GM19240 (cell line): ENCODE measurements around the gene SIGLEC9.

ENCODE experiments used
- DNase-seq: peaks from one replicate; pipeline ENCODE4 v3.0.0; 2011; ENCODE audit warnings: low spot score; ENCODE audit not compliant: insufficient read length

SIGLEC9 gene

DNA sequence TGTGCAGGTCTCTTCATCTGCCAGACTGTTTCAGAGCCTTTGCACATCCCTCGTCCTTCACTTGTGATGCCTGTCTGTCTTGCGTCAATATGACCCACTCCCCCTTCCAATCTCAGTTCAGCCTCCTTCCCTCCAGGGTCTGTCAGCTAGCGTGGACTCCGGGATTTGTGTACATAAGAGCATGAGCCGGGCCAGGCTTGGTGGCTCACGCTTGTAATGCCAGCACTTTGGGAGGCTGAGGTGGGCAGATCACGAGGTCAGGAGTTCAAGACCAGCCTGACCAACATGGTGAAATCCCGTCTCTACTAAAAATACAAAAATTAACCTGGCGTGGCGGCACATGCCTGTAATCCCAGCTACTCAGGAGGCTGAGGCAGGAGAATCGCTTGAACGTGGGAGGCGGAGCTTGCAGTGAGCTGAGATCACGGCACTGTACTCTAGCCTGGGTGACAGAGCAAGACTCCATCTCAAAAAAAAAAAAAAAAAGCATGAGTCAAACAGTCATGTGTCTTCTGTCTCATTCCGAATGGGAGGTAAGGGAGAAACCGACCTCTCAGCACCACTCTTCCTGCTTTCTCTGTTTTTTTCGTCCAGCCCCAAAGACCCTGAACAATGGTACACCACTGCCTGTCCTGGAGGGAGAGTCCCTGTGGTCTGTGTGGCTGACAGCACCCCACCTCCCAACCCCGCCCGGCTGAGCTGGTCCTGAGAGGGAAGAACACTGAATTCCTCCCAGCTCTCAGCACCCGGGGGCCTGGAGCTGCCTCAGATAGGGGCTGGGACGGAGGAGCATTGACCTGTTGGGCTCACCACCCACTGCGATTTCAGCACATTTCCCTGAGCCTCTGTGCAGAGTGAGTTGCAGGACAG, 2.4 kb upstream of the SIGLEC9 start:
- no peak for DNase-seq

- DNase-seq = no peak
Observed at GRCh38 chr19:51123381-51123800, 1.3 kb upstream of the SIGLEC9 start.

- no peak for DNase-seq
Observed at GRCh38 chr19:51123802-51124201, 904 bp upstream of the SIGLEC9 start.

DNA sequence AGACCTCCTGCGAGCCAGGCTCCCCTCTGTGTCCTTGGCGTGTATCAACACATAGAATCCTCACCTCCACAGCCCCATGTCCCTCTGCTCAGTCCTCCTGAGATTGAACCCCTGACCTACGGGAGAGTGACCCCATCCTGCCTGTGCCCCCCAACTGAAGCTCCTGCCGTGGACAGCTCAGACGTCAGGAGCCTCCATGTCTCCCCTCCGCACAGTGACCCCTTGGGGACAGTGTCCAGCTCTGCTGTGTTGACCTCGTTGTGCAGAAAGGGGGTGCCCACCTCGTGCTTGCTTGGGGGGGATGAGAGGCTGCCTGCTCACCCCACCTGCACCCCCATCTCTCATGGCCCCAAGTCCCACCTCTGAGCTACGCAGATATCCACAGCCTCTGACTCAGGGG, 490 bp upstream of the SIGLEC9 start:
- DNase-seq = no peak

- no peak for DNase-seq
Observed at GRCh38 chr19:51125421-51126075, 842 bp downstream of the SIGLEC9 start.

DNA sequence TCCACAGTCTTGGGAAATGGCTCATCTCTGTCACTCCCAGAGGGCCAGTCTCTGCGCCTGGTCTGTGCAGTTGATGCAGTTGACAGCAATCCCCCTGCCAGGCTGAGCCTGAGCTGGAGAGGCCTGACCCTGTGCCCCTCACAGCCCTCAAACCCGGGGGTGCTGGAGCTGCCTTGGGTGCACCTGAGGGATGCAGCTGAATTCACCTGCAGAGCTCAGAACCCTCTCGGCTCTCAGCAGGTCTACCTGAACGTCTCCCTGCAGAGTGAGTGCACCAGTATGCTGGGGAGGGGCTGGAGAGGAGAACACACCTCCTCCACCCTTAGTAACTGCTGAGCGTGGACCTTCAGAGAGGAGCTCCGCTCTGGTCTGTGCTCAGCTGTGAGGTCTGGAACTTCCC, 2.3 kb downstream of the SIGLEC9 start:
- DNase-seq = no peak

DNA sequence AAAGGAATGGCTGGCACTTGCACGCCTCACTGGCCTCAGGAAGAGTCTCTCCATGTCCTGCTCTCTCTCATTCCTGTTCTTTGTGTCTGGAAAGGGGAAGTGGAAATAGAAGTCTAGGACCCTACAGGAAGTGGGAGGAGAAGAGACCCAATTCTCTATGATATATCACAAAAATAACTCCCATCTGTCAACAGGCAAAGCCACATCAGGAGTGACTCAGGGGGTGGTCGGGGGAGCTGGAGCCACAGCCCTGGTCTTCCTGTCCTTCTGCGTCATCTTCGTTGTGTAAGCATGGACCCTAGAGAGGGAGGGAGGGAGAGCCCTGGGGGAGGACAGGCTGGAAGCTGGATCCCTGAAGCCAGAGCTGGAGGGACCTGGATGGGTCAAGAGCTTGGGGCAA, 3.0 kb downstream of the SIGLEC9 start:
- no peak for DNase-seq

- no peak for DNase-seq
Observed at GRCh38 chr19:51128227-51128626, 3.5 kb downstream of the SIGLEC9 start.

- DNase-seq = no peak
Observed at GRCh38 chr19:51129716-51130115, 5.0 kb downstream of the SIGLEC9 start.

DNA sequence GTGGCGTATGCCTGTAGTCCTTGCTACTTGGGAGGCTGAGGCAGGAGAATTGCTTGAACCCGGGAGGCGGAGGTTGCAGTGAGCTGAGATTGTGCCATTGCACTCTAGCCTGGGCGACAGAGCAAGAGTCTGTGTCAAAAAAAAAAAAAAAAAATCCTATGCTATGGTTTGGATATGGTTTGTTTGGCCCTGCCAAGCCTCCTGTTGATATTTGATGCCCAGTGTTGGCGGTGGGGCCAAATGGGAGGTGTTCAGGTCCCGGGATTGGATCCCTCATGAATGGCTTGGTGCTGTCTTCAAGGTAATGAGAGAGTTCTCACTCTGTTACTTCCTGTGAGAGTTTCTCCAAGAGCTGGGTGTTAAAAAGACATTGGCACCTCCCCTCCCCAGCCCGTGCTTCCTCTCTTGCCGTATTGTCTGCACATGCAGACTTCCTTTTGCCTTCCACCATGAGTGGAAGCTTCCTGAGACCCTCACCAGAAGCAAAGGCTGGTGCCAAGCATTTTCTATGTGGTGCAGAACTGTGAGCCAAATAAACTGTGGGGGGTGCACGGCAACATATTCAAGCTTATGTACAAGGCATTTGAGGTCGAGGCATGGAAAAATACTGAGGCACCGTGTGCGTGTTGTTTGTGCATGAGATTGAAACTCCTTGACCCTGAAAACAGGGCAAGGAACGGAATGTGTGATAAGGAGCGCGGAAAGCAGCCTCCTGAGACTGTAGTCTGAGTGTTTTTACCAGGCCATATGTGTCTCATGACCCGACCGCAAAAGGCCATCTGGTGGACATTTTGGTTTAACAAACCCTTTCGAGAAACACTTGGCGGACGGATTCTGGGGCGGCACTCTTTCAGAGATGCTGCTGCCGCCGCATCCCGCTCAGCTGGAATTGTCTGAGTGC, 7.3 kb downstream of the SIGLEC9 start:
- DNase-seq = no peak

GRCh38 chr19:51135004-51135403, 10.3 kb downstream of the SIGLEC9 start:
- no peak for DNase-seq

DNA sequence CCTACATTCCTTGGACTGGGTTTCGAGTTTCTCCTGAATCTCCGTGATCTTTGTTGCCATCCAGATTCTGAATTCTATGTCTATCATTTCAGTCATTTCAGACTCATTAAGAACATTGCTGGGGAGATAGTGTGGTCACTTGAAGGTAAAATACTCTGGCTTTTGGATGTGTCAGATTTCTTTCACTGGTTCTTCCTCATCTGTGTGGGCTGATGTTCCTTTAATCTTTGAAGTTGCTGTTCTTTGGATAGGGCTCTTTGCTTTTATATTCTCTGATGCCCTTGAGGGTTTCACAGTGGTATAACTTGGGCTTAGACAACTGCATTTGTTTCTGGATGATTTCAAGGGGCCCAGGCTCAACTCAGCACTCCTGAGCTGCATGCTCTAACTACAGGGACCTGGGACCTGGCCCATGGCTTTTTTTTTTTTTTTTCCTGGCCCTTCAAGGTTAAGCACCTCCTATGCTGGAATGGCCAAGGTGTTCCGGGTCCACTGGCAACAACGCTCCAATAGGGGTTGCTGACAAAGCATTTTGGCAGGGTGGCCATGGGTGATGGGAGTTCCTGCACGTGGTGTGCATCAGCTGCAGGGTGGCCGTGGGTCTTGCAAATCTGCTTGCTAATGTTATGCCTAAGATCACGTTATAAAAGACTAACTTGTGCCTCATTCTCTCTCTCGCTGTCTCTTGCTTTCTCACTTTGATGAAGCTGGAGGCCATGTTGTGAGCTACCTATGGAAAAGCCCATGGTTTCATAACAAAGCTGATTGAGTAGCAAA, 11.5 kb downstream of the SIGLEC9 start:
- DNase-seq = no peak

- no peak for DNase-seq
Observed at GRCh38 chr19:51136851-51137551, 12.3 kb downstream of the SIGLEC9 start.

GRCh38 chr19:51137792-51138425, 13.2 kb downstream of the SIGLEC9 start:
- DNase-seq = no peak

GRCh38 chr19:51138549-51138979, 13.9 kb downstream of the SIGLEC9 start:
- DNase-seq = no peak

DNA sequence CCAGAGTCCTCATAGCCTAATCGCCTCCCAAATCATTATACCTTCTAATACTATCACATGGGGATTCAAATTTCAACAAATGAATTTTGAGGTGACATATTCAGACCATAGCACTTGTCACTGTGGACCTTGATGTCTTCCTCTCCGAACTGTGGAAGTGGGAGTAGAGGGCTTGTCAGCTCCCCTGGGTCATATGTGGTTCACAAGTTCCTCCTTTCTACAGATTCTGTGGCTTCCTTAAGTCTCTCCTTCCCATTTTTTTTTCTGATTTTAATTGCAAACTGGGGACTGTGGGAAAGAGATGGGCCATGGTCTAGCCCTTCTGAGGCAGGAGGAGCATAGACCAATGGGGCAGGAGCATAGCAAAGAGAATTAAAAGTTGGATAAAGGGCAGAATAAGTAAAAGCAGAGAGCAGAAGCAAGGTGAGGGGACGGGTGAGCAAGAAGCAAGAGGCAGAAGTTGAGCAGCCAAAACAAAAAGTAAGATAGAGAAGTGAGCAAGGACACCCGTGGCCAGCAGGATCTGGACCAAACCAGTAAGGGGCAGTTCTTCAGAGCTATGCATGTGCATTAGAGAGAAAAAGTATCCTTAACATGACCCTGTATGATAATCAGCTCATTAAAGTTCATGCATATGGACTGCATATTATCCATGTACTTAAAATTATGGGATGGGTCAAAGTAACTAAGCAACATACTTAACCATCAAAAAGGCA, 14.8 kb downstream of the SIGLEC9 start:
- no peak for DNase-seq

DNA sequence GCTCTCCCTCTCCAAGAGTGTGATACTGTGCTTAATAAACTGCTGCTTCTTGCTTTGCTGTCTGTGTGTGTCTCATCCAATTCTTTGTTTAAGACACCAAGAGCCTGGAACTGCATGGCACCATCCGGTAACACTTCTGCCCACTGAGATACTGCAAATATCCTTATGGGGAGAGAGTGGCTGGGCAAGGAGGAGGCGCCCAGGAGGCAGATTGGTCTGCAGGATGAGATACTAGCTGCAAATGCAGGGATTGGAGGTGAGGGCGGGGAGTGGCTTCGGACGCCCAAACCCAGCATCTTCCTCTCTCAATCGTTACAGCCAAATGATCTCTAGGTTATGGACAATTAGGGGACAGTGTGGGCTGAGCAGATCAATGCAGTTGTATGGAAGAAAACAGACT, 15.7 kb downstream of the SIGLEC9 start:
- DNase-seq = no peak

DNA sequence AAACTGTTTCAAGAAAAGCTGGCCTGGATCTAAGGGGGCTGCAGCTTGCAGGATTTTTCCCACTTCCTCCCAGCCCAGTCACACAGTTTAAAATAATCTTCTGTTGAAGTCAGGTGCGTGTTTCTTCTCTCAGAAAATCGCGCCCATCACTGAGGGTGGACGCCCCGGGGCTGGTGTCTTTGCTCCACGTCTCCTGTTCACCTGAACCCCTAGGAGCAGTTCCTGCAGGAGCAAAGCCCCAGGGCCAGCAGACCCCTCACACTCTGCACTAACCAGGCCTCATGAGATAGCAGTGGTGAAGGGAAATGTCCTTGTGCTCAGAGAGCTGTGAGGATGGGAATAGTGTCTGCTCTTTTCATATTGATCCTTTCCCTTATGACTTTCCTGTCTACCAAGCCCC, 16.5 kb downstream of the SIGLEC9 start:
- DNase-seq = no peak

DNA sequence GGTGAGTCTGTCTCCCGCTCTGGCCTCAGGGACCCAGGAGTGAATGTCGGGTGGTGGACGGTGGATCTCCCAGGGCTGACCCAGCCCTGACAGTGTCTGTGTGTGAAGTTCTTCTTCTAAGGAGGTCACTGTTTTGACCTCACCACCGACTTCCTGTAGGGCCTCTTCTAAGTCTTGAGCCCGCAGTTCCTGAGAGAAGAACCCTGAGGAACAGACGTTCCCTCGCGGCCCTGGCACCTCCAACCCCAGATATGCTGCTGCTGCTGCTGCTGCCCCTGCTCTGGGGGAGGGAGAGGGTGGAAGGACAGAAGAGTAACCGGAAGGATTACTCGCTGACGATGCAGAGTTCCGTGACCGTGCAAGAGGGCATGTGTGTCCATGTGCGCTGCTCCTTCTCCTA, 17.4 kb downstream of the SIGLEC9 start, which contains the start of gene SIGLEC7:
Gene SIGLEC7 (plus strand): TSS at position 183 of the 400 bp plus-strand sequence. CDS start 69 bp downstream, at position 252.
- DNase-seq = no peak
